Stimulated activated CD4-positive, alpha-beta T cell treated with anti-CD3 and anti-CD28 coated beads, Interleukin-4, amount 100 ng/mL, for 4 hours (primary cell): ENCODE measurements around the gene KIAA0825.
"Not testable (repeated sequence)": the region's sequence is repeated elsewhere in the genome, so short reads cannot be mapped to it uniquely, and the experiment has no call there.

Source experiments
- DNase-seq, 2 experiments: peaks; one replicate each; pipeline ENCODE4 v3.0.0-alpha.2; 2020

Gene KIAA0825

DNA sequence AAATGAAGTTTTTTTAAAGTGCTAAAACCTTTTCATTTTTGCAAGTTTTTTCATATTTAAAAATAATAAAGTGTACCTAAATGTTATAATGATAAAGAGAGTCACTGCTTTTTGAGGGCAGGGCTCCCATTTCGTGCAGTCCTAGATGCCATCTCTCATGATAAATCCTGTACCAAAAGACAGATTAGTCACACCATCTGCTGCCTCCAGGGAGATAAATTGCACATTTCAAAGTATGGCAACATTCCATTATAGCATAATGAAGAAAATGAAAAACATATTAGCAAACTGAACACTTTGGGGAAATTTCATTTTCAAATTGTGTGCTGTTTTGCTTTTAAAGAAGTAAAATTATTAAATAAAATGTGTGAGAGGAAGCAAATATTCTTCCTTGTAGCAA is 257.2 kb downstream of the KIAA0825 start:
- no peak for DNase-seq

DNA sequence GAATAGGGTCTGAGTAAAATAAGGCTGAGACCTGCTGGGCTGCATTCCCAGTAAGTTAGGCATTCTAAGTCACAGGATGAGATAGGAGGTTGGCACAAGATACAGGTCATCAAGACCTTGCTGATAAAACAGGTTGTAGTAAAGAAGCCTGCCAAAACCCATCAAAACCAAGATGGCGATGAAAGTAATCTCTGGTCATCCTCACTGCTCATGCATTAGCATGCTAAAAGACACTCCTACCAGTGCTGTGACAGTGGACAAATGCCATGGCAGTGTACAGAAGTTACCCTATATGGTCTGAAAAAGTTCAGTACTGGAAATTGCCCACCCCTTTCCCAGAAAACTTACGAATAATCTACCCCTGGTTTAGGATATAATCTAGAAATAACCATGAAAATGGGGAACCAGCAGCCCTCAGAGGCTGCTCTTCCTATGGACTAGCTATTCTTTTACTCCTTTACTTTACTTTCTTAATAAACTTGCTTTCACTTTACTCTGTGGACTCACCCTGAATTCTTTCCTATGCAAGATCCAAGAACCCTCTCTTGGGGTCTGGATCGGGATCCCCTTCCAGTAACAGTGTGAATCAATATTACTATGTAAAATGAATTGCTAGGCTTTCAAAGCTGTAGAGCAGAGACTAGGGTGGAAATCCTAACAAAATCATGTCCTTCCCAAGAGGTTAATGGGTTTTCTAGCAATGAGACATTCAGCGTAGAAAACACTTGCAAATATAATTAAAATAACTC is 257.8 kb downstream of the KIAA0825 start:
- DNase-seq, result no peak

DNA sequence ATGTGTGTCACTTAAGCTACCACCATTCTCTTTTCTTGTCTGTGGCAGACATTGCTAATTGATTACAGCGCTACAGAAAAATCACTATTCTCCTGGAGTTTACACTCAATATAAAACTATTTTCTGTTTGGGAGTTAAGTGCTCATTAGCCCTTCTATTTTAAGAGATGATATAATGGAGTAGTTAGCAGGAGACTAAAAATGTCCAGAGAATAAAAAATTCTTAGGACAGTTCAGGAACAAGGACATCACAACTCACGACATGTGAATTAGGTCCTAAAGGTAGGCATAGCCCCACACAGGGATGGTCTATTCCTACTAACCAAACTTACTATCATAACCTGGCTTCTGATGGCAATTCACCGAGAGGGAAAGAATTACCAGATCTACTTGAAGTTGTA is 258.5 kb downstream of the KIAA0825 start:
- no peak for DNase-seq

DNA sequence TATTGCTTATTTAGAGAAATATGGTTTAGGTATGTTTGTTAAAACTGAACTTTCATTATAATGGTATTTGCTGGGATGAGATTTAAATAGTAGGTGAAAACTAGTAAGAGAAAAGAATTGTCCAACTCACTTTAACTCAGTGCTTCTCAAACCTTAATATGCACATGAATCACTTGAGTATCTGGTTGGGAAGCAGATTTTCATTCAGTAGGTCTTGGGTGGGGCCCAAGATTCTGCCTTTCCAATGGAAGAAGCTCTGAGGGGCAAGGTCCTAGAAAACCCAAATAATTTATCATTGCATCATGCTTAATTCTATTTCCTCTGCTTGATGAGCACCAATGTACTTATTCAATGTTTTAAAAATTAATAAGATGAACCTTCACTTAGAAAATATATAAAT is 262.6 kb downstream of the KIAA0825 start:
- no peak for DNase-seq

DNA sequence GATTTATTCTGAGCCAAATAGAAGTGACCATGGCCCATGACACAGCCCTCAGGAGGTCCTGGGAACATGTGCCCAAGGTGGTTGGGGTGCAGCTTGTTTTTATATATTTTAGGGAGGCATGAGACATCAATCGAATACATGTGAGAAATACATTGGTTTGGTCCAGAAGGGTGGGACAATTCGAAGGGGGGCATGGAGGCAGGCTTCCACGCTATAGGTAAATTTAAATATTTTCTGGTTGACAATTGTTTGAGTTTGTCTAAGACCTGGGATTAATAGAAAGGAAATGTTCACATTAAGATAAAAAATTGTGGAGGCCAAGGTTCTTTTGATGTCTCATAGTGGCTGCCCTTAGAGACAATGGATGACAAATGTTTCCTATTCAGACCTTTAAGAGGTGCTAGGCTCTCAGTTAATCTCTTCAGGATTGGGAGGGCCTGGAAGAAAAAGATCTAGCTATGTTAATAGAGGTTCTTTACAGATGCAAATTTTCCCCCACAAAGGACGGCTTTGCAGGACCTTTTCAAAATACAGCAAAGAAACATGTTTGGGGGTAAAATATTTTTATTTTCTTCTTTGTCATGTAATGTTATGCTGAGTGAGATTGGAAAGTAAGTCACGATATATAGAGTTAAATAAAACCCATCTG is 263.4 kb downstream of the KIAA0825 start:
- not testable (repeated sequence) for DNase-seq

DNA sequence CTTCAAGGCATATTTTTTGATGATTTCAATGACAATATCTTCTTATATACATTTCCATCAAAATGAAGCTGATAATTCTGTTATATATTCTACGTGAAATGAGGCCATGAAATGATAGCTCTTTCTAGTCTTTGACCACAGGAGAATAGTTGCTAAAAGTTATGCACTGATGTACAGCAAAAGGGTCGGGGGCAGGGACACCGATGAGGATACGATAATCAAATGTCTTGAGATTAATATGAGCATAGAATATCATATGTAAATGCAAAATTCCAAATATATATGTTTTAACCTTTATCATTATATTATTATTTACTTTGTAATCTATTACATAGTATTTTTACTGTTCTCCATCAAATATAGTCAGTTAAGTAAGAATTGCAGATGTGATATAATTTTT is 264.8 kb downstream of the KIAA0825 start:
- DNase-seq, result no peak

DNA sequence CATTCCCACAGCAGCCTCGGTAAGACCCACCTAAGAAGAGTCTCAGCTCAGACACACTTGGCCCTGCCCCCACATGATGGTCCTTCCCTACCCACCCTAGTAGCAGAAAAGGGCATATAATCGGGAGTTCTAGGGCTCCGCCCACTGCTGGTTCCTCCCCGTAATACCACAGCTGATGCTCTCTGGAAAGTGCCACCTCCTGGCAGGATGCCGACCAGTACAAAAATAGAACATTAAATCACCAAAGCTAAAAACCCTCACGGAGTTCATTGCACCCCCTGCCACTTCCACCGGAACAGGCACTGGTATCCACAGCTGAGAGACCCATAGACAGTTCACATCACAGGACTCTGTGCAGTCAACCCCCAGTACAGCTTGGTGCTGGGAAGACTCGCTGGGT is 271.3 kb downstream of the KIAA0825 start:
- DNase-seq, result no peak

DNA sequence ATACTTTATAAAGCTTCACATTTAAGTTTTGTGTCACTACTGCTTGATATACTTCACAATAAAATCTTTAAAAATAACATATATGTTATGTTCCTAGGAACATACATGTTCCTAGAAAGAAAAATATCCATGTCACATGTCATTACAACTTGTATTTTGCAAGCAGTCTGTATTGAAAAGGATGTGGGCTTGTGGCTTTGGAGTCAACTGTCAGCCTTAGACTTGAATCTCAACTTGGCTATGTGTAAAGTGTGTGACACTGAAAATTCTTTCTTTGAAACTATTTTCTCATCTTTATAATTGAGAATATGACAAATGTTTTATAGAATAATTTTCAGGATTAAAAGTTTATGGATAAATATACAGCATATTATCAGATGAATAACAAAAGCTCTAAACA is 273.1 kb downstream of the KIAA0825 start:
- DNase-seq, result no peak

DNA sequence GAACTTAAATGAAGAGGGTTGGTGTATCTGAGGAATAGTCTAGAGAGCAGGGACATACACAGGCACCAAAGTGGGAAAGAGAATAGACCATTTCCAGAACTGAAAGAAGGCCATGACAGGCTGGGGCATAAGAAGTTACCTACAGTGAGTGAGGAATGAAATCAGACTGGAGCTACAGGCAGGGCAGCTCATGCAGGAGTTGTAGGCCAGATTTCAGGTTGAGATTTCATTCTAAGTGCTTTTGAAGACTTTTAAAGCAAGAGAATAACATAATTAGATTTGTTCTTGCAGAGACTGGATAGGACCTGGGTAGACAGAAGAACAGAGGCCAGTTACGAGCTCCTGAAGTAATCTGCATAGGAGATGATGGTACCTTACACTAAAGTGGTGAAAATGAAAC is 280.8 kb downstream of the KIAA0825 start:
- no peak for DNase-seq

DNA sequence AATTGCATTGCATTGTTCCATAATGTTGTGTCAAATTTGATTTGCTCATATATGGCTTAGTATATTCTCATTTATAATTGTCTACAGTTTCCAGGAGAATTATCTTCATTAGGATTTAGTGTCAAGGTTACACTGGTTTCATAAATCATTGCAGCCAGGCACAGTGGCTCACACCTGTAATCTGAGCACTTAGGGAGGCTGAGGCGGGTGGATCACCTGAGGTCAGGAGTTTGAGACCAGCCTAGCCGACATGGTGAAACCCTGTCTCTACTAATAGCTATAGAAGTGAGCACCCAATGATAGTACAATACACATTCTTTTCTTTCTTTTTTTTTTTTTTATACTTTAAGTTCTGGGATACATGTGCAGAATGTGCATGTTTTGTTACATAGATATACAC is 282.5 kb downstream of the KIAA0825 start:
- no peak for DNase-seq

DNA sequence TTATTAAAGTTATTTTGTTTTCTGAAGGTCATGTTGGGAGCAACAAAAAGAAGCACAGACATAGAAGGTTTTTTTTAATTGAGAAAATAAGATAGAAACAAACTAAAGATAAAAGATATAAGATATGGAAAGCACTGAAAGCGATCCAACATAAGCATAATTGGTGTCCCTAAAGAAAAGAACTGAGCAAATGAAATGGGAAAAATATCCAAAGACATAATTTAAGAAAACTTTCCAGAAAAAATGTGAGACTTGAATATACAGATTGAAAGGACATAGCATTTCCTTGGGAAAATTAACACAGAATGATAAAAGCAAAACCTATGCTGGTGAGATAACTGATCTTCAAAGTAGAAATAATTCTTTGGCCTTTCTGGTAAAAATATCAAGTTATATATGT is 289.3 kb downstream of the KIAA0825 start:
- no peak for DNase-seq

DNA sequence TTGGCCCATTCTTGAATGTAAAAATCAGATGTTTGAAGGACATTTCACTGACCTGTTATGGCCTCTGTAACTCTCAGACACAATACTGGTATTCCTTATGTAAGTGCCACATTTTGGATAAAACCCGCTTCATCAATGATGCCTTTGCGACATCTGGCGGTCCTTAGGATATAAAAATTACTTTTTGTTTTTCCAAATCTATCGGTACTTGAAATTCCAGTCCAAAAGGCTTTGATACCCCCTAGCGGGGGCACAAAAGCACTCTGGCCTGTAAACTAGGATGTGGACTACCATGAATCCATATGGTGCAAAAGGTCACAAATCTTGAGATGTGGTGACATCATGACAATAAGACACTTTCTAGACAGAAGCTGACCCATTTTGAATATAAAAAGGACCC is 291.8 kb downstream of the KIAA0825 start:
- DNase-seq, result no peak

DNA sequence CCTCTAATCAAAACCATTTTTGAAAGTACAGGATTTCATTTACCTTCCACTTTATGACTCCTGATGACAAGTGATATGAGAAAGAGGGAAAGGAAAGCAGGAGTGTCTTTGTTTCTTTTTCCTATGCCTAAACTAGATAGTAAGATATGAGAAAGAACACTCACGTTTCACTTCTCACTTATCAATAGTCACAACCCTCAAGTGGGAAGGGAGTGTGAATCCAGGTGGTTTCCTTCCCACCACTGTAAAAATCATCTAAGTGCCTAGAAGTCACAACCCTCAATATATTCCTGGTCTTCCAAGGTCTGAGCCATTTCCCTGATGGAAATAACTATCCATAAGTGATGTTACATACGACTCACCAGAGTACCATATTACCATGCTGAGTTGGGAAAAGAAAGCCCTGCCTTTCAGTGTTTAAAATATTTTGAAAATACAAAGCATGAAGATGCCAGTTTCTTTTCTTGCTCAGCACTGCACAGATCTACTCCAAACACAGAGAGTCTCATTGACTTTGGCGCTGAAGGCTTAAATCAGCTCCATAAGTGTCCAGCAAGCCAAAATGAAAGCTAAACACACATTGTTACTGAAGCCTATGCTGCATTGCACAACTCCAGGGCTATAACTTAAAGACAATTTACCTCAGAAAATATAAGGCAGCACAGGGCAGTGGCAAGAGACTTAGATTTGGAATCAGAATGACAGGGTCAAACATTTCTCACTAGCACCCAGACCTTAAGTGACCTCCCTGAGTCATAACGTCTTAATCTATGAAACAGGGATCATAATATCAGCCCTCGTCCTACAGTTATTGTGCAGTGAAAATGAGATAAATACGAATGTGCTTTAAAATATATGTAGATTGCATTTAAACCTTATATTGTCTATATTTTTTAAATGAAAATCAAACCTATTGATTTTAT is 301.2 kb downstream of the KIAA0825 start:
- DNase-seq, result no peak

DNA sequence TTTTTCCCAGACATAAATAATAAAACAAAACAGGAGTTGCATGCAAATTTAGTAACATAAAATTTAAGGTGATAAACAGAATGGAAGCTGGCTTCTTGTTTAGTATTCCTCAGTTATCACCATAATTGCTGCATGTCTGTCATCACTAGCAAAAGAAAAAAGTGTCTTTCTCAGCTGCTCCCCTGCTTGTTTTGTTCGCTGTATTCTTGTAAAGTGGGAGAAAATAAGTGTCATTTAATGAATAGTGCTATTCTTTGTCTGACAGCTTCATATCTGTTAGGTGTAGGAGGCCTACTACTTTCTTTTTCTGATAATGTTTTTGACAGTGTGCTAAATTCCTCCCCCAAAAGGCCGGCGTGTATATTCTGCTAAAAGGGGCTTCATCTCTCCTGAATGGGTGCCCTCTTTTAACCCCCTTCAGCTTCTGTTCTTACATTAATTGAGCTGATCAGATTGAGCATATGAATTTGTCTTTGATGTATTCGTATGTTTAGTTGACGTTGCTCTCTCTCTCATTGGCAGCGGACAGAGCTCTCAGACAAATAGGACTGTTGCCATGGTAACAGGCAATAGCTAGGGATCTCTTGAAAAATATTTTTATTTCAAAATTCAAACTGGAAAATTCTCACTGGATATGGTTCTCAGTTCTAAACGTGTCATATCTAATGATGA is 303.8 kb downstream of the KIAA0825 start:
- no peak for DNase-seq

DNA sequence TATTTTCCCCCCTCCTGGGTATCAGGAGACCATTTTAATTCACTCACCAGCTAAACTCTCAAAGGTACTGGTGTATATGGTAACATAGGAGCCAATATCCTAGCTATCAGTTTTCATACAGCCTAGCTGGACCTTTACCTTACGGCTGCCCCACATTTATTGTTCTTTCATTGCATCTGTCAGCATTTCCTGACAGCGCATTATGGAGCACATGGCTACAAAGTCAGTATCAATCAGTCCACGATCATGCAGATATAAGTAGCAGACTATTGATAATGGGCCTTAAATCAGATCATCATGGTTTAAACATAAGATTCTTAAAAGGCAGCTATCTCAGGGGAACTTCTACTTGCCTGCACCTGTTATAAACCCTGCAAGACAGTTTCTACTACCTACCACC is 304.7 kb downstream of the KIAA0825 start:
- no peak for DNase-seq

DNA sequence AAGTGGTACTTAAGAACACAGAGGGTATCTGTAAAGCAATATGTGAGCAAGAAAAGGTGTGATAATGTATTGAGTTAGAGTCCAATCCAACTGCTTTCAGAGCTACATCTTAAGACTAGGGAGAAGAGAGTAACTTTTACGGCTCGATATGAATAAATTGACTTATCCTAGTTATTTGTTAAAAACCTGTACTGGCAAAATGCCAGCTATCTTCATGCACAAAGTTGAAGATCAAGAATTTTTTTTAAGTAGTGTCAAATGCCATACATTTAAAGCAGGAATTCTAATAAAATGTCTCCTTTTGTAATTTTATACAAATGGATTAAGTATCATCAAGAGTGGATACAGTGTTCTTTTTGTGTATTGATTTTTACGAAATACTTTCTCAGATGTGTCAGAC is 305.2 kb downstream of the KIAA0825 start:
- no peak for DNase-seq

DNA sequence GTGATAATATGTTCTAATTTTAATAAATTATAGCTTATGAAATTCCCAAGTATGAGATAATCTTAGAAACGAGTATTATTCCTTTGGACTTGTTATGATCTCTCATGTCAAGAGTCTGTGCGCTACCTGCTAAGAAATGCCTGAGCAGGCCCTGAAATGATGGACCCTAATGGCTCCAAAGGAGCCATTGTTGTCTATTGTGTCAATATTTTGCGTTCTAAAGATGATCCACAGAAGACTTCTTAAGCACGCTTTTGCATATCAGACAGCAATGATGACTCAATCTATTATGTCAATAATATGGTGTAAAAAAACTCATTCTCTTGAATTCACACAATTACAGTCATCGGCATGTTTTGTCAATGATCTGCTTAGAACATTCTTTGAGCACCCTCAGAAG is 306.1 kb downstream of the KIAA0825 start:
- no peak for DNase-seq

DNA sequence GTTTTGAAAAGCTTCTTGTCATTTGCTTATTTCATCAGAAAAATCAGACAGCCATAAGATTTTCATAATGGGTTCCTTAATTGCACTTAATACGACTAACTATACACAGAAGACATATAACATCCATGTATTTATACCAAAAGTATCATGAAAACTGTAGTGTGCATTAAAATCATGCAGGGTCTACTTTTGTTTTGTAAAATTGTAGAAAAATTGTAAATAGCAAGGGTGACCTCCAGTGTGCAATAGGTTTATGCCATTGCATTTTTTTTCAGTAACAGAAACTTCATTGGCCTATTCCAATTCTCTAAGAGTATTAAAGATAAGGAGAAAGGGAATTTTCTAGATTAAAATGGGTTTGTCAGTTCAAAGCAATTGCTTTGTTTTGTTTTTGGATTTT is 307.6 kb downstream of the KIAA0825 start:
- DNase-seq, result no peak

DNA sequence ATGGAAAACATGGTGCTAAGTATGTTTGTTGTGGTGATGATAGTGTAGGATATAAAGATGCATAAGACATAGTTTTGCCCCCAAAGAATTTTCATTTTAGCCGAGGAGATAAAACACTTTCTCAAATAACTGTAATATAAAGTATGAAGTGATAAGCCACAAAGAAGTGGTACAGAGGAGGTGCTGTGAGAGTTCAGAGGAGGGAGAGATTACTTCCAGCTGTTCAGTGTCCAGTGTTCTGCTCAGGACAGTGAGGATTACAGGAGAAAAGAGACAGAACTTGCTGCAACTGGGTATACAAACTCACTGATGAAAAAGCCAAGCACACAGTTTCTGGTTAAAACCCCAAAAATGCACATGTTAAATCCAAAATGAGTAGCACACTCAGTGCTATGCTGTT is 309.3 kb downstream of the KIAA0825 start:
- no peak for DNase-seq

DNA sequence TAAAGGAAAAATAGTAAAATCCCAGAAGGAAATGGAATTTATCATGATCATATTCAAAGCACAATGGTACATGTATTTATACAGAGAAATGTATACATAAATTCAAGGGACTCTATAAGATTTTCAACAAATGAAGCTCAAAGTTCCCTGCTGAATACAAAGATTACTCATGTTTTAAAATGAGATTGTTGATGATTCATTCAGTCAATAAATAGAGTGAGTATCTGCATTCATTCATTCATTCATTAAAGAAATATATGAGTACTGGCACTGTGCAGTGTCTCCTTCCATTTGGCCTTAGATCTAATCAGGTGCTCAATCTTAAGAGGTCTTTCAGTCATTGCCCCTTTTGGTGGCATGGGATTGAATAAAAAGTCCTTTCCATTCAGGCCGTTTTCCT is 310.0 kb downstream of the KIAA0825 start:
- no peak for DNase-seq

DNA sequence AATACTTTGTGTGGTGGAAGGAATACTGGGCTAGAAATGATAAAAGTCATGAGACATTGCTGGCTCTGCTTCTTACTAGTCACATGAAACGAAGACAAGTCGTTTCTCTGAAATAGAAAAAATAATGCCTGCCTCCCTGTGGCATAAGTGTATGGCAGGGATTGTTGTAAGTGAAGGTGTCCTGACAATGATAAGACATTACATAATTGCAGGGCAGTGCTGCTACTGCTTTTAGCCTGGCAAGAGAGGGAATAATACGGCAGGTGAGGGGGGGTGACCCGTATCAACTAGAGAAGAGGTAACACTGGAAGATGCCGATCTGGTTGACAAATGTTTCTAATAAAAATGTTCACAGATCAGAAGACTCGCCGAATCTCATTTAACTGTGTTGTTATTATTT is 314.3 kb downstream of the KIAA0825 start:
- no peak for DNase-seq

DNA sequence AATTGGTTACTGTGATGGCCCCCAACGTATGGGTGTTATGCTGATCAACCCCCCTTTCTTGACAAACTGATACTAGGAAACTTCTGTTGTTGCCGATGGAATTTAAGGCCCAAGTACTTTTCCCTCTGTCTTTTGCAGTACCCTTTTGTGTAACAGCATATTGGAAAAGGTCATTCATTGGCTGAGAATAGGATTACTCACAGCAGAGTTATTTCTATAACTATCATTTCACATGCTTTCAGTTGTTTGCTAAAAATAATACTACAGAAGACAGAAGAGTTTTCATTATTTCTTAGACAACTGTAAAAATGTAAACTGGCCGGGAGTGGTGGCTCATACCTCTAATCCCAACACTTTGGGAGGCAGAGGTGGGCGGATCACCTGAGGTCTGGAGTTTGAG is 329.5 kb downstream of the KIAA0825 start:
- no peak for DNase-seq

DNA sequence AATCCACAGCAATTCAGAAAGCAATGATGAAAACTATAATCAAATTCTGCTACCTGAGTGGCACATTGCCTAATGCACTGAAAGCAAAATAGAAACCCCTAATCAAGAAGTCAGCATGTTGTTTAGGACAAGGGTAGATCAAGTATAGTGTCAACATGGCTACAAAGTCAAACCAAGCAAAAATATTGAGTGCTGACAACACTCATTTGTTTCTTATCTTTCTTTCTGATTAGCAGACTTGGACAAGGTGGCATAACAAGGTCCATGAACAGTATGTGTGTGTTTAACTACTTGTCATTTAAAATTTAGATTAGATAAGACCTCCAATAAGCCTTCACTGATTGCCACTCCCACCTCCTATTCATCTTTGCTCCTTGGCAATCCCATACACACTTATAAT is 332.4 kb downstream of the KIAA0825 start:
- no peak for DNase-seq
